GM12878 (cell line): ENCODE data around the gene SNAPC4. TPM values are rescaled to one million over a fixed set of nuclear protein-coding genes. Genes with fewer than 3 reads are reported as not detected.

Experiments
- ATAC-seq: fragments of 200-7000 bp; cut with Tn5 transposase; 3 replicates; pipeline ENCODE4 v1.9.1; 2020; ENCODE audit warnings: mild to moderate bottlenecking, moderate library complexity
- BruUV-seq: library from RNA; stranded (reverse); fragments of 400-500 nt; replicated peaks from 2 replicates; lab custom pipeline; 2021; lab: Mats Ljungman, UMichigan
- CTCF ChIA-PET: fragments of 300-600 bp; sonication (Branson Sonifier 250); formaldehyde crosslinking; extraction: SDS; loops from one replicate; lab custom pipeline; 2021; ENCODE audit warnings: inconsistent platforms; lab: Yijun Ruan, JAX
- POLR2A ChIA-PET: fragments of 350-600 bp; formaldehyde crosslinking; extraction: SDS; loops from one replicate; lab custom pipeline; 2021; ENCODE audit warnings: inconsistent platforms; lab: Charles Lee
- RAD21 ChIA-PET: fragments of 300-600 bp; sonication (Branson Sonifier 250); formaldehyde crosslinking; loops from one replicate; lab custom pipeline; 2023; ENCODE audit warnings: antibody characterized with exemption; ENCODE audit not compliant: unreplicated experiment; lab: Charles Lee
- SMC1A ChIA-PET: fragments of 300-600 bp; sonication (Branson Sonifier 250); formaldehyde crosslinking; loops from one replicate; lab custom pipeline; 2023; ENCODE audit not compliant: unreplicated experiment, uncharacterized antibody; lab: Charles Lee
- DNase-seq: peaks from one replicate; pipeline ENCODE4 v3.0.0-alpha.2; 2011; ENCODE audit warnings: low read depth, low spot score
- FAIRE-seq: peaks from 3 replicates; lab custom pipeline; 2011; peaks lifted over from hg19 to GRCh38; lab: Jason Lieb, UNC
- H2AFZ ChIP-seq: 2 replicates; pipeline ENCODE4 v1.6.0; 2011; ENCODE audit warnings: low read depth, low read length, control low read depth; ENCODE audit not compliant: control insufficient read depth
- H3K27ac ChIP-seq: 2 replicates; pipeline ENCODE4 v1.5.1; 2011; ENCODE audit warnings: control low read depth; ENCODE audit not compliant: control insufficient read depth, insufficient read depth
- H3K27me3 ChIP-seq, 2 experiments: replicated peaks in 1 of 2; 2 replicates each; pipeline versions ENCODE4 v1.6.0 to v1.6.1; 2011; ENCODE audit warnings: low read length in 1 of 2; ENCODE audit not compliant: control insufficient read depth in 2 of 2, insufficient read depth in 2 of 2
- H3K36me3 ChIP-seq, 2 experiments: 2 replicates each; pipeline ENCODE4 v1.5.1; 2011; ENCODE audit warnings: low read length in 1 of 2; ENCODE audit not compliant: control insufficient read depth in 2 of 2, insufficient read depth in 2 of 2
- H3K4me1 ChIP-seq: 2 replicates; pipeline ENCODE4 v1.6.1; 2011; ENCODE audit warnings: mild to moderate bottlenecking, low read length, moderate library complexity, mixed read lengths; ENCODE audit not compliant: control insufficient read depth, insufficient read depth
- H3K4me2 ChIP-seq: 2 replicates; pipeline ENCODE4 v1.6.0; 2011; ENCODE audit warnings: control low read depth; ENCODE audit not compliant: control insufficient read depth, insufficient read depth
- H3K4me3 ChIP-seq: fragments of 200-600 bp; sonication (generic); 2 replicates; pipeline ENCODE4 v1.5.1; 2016
- H3K79me2 ChIP-seq: 2 replicates; pipeline ENCODE4 v1.6.0; 2011; ENCODE audit warnings: low read length; ENCODE audit not compliant: control insufficient read depth, insufficient read depth
- H3K9ac ChIP-seq: 2 replicates; pipeline ENCODE4 v1.8.0; 2011; ENCODE audit warnings: low read length, control low read depth, mixed read lengths; ENCODE audit not compliant: control insufficient read depth, insufficient read depth
- H3K9me3 ChIP-seq: replicated peaks from 3 replicates; pipeline ENCODE4 v1.5.1; 2011; ENCODE audit warnings: mild to moderate bottlenecking, low read length; ENCODE audit not compliant: control insufficient read depth, insufficient read depth
- H4K20me1 ChIP-seq: 2 replicates; pipeline ENCODE4 v1.6.0; 2011; ENCODE audit not compliant: control insufficient read depth, insufficient read depth
- E2F8 ChIP-seq: fragments of 450-650 bp; IDR thresholded peaks from 2 replicates; pipeline ENCODE4 v1.6.1; 2018; ENCODE audit warnings: mild to moderate bottlenecking, low read depth, moderate library complexity; ENCODE audit not compliant: partially characterized antibody
- MTA2 ChIP-seq: fragments of 450-650 bp; IDR thresholded peaks from 2 replicates; pipeline ENCODE4 v1.6.1; 2016; ENCODE audit warnings: low read depth, mild to moderate bottlenecking, moderate library complexity
- MYC ChIP-seq: IDR thresholded peaks from 2 replicates; pipeline ENCODE4 v1.6.1; 2011; ENCODE audit warnings: mild to moderate bottlenecking, low read length, moderate library complexity, inconsistent platforms; ENCODE audit not compliant: insufficient read depth, insufficient replicate concordance, insufficient read length, severe bottlenecking
- RAD21 ChIP-seq: IDR thresholded peaks from 2 replicates; pipeline ENCODE4 v1.6.1; 2011; ENCODE audit warnings: mild to moderate bottlenecking, low read depth, low read length, moderate library complexity; ENCODE audit not compliant: insufficient read depth
- STAT1 ChIP-seq: fragments of 450-650 bp; conservative IDR thresholded peaks from 2 replicates; pipeline ENCODE4 v1.6.1; 2014; ENCODE audit warnings: antibody characterized with exemption, mild to moderate bottlenecking
- USF1 ChIP-seq: IDR thresholded peaks from 2 replicates; pipeline ENCODE4 v1.6.1; 2011; ENCODE audit warnings: borderline replicate concordance, low read depth, mild to moderate bottlenecking, moderate library complexity, mixed read lengths, low read length; ENCODE audit not compliant: insufficient read depth; ENCODE audit errors: extremely low read length
- ZNF207 ChIP-seq: fragments of 450-650 bp; IDR thresholded peaks from 2 replicates; pipeline ENCODE4 v1.6.1; 2014; ENCODE audit warnings: antibody characterized with exemption, mild to moderate bottlenecking, borderline replicate concordance
- WGBS: methylation state at CpG from one replicate; pipeline ENCODE4 v1.1.6; 2016; ENCODE audit warnings: low lambda C conversion rate; ENCODE audit not compliant: insufficient replicate concordance, insufficient coverage; ENCODE audit errors: missing lambda C conversion rate; 5-methylcytosine and 5-hydroxymethylcytosine counted together
- in situ Hi-C: fragments of 300-500 bp; cut with MboI; formaldehyde crosslinking; loops from 9 replicates; pipeline ENCODE4 v1.14.3; 2018; ENCODE audit warnings: mixed read lengths
- intact Hi-C: fragments of 100-400 bp; cut with micrococcal nuclease; formaldehyde crosslinking; loops from one replicate; pipeline ENCODE4 v1.14.2; 2022; ENCODE audit not compliant: unreplicated experiment
- polyA plus RNA-seq, 11 experiments: library from polyadenylated mRNA; depleted of rRNA in 4 of 11; unstranded in 6 of 11; stranded (reverse) in 5 of 11; fragments of >200 nt; fragmentation: Nextera tagmentation in 4 of 11; fragmentation: Illumina TruSeq in 1 of 11; extraction: Ambion mirVana in 4 of 11; extraction: Trizol in 1 of 11; gene quantifications; 1 replicate in 1 of 11; 2 replicates in 10 of 11; pipeline versions ENCODE4 v1.2.1 to v1.2.3, GENCODE V29; 2011 to 2016; ENCODE audit warnings: inconsistent platforms in 2 of 11, missing spikeins in 2 of 11, low read depth in 1 of 11
- total RNA-seq, 4 experiments: library from RNA; depleted of rRNA in 3 of 4; stranded (reverse); fragments of >200 nt in 3 of 4; fragmentation: Illumina TruSeq in 1 of 4; extraction: Trizol in 1 of 4; gene quantifications; 2 replicates each; pipeline versions ENCODE4 v1.2.1 to v1.2.3, GENCODE V29; 2013 to 2021

Gene SNAPC4
- total and polyA plus RNA-seq, 10 of the 15 experiments (the other 5 are each of a cell fraction or from before 2014, with no cell fraction given) = 0.42 to 19.8 (median 7.0) TPM

DNA sequence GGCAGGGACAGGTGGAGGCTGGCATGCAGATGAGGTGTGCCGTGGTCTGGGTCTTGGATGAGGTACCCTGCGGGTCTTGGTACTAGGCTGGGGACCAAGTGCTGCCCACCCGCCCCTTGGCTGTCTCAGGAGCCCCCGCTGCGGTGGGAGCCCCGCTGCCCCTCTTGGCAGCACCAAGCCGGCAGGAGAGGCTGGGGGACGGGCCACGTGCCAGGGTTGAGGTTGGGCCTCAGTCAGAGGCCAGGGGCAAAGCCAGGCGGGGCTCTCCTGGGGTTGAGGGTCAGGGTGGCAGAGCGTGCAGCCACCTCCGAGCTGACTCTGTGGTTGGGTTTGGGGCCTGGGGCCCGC is 28.5 kb downstream of the SNAPC4 start:
- Histone ChIP-seq H3K27me3 (no peaks in the 10 kb centered on the region), H3K4me2 (no peak overlapping the region), H3K79me2 (no peaks in the 10 kb centered on the region), H3K9me3 (no peaks in the 10 kb centered on the region), H3K4me1 (0 out of 2 replicates have a peak, but pooled peaks cover 4% of the 10 kb centered on the region), H2AFZ (no peak overlapping the region), H3K27ac (no peak overlapping the region), H4K20me1 (no peaks in the 10 kb centered on the region), H3K9ac (no peak overlapping the region), H3K36me3 (peaks cover 0 to 1% of the 10 kb centered on the region in 2 experiments; a peak in 3 of 4 replicates), H3K4me3 (no peak overlapping the region)
- FAIRE-seq (no peak), ATAC-seq (no peak), DNase-seq (no peak)
- intact Hi-C loops = no loop called here
- ChIA-PET SMC1A (no interaction called here), CTCF (interaction anchor here (1.9 kb wide), 1 partner anchor 28 kb away, joined by 7 read pairs; the partner anchor contains the start of gene SNAPC4), POLR2A (interaction anchor here (2.0 kb wide), 1 partner anchor 32 kb away, joined by 5 read pairs; no protein-coding TSS in a partner anchor), RAD21 (interaction anchor here (1.6 kb wide), 1 partner anchor 8 kb away, joined by 6 read pairs; the partner anchor contains the start of gene DNLZ)
- WGBS = 33% methylated on average over 6 of the region's 13 CpGs
- no peak for TF ChIP-seq E2F8
- no peak for TF ChIP-seq USF1
- no peak for TF ChIP-seq RAD21
- TF ChIP-seq MTA2 = no peak
- TF ChIP-seq ZNF207 = no peak
- no peak for TF ChIP-seq MYC
- TF ChIP-seq STAT1 = no peak
- BruUV-seq = no TSS peak
- in situ Hi-C loops = no loop called here
